Lower leg skin (tissue), 3 donors: Measurements from ENCODE around the gene EPN1.

Experiments used
- CTCF ChIP-seq, 3 donors: fragments of 450-650 bp; IDR thresholded peaks; one replicate each; pipeline ENCODE4 v1.5.1; 2016; ENCODE audit warnings: antibody characterized with exemption in 3 of 3, mild to moderate bottlenecking in 3 of 3, moderate library complexity in 2 of 3
- POLR2A ChIP-seq, 2 donors: fragments of 450-650 bp; IDR thresholded peaks; one replicate each; pipeline ENCODE4 v1.6.1; 2016 to 2017; ENCODE audit warnings: antibody characterized with exemption in 2 of 2, mild to moderate bottlenecking in 1 of 2, moderate library complexity in 1 of 2

- no peak for TF ChIP-seq CTCF (IDR thresholded peaks at IDR 0.05)
- no peak for TF ChIP-seq POLR2A (IDR thresholded peaks at IDR 0.05)
Measured at GRCh38 chr19:55668603-55669348, 6.2 kb upstream of the EPN1 start.
